ENCODE data around the gene AHRR.
A peak's percentile ranks its signal among the peaks of the same experiment; 100 is the strongest.

The AHRR gene

GRCh38 chr5:439636-440035, 118.1 kb downstream of the AHRR start:
- Histone ChIP-seq H3K36me3 (ENCODE audit: control insufficient read depth in 5 of 5, insufficient read depth in 5 of 5, low read length in 5 of 5) (no peaks in the 10 kb centered on the region), H3K4me1 (ENCODE audit: control insufficient read depth in 5 of 5, insufficient read depth in 5 of 5, low read length in 5 of 5) (peaks cover 4 to 26% (median 24%) of the 10 kb centered on the region in 5 donors), H3K9ac (ENCODE audit: low read length in 5 of 5) (no peak overlapping the region), H3K27ac (ENCODE audit: low read depth, low read length) (no peak overlapping the region), H3K9me3 (ENCODE audit: control insufficient read depth in 5 of 5, low read length in 5 of 5) (no peaks in the 10 kb centered on the region), H3K4me3 (ENCODE audit: low read depth in 1 of 5, low read length in 5 of 5) (no peak overlapping the region), H3K27me3 (ENCODE audit: control insufficient read depth in 5 of 5, insufficient read depth in 4 of 5, low read length in 5 of 5) (peaks cover 4 to 27% (median 18%) of the 10 kb centered on the region in 5 donors)

- no peak overlapping the region for H3K4me3 ChIP-seq (ENCODE audit: low read depth in 1 of 5, low read length in 5 of 5)
- H3K27me3 ChIP-seq (ENCODE audit: control insufficient read depth in 5 of 5, insufficient read depth in 4 of 5, low read length in 5 of 5), result peaks cover 4 to 21% (median 15%) of the 10 kb centered on the region in 5 donors
- no peaks in the 10 kb centered on the region for H3K9me3 ChIP-seq (ENCODE audit: control insufficient read depth in 5 of 5, low read length in 5 of 5)
- no peak overlapping the region for H3K27ac ChIP-seq (ENCODE audit: low read depth, low read length)
- peaks cover 0 to under 1% (median under 1%) of the 10 kb centered on the region in 5 donors for H3K36me3 ChIP-seq (ENCODE audit: control insufficient read depth in 5 of 5, insufficient read depth in 5 of 5, low read length in 5 of 5)
- no peak overlapping the region for H3K9ac ChIP-seq (ENCODE audit: low read length in 5 of 5)
- peaks cover 4 to 26% (median 24%) of the 10 kb centered on the region in 5 donors for H3K4me1 ChIP-seq (ENCODE audit: control insufficient read depth in 5 of 5, insufficient read depth in 5 of 5, low read length in 5 of 5)
Observed at GRCh38 chr5:440401-441201, 119.1 kb downstream of the AHRR start.

- Histone ChIP-seq H3K27ac (ENCODE audit: low read depth, low read length) (no peak overlapping the region), H3K9ac (ENCODE audit: low read length in 5 of 5) (peak overlapping the region in 1 of 5 donors; percentile 92), H3K27me3 (ENCODE audit: control insufficient read depth in 5 of 5, insufficient read depth in 4 of 5, low read length in 5 of 5) (peaks cover 4 to 12% (median 9%) of the 10 kb centered on the region in 5 donors), H3K4me1 (ENCODE audit: control insufficient read depth in 5 of 5, insufficient read depth in 5 of 5, low read length in 5 of 5) (peaks cover 4 to 26% (median 24%) of the 10 kb centered on the region in 5 donors), H3K9me3 (ENCODE audit: control insufficient read depth in 5 of 5, low read length in 5 of 5) (no peaks in the 10 kb centered on the region), H3K4me3 (ENCODE audit: low read depth in 1 of 5, low read length in 5 of 5) (peak overlapping the region in 4 of 5 donors; percentile 90 to 100 (median 98)), H3K36me3 (ENCODE audit: control insufficient read depth in 5 of 5, insufficient read depth in 5 of 5, low read length in 5 of 5) (peaks cover 0 to 11% (median 9%) of the 10 kb centered on the region in 5 donors)
Observed at GRCh38 chr5:441996-442334, 120.5 kb downstream of the AHRR start.

- H3K27me3 ChIP-seq (ENCODE audit: control insufficient read depth in 5 of 5, insufficient read depth in 4 of 5, low read length in 5 of 5), result peaks cover 1 to 7% (median 5%) of the 10 kb centered on the region in 5 donors
- H3K4me1 ChIP-seq (ENCODE audit: control insufficient read depth in 5 of 5, insufficient read depth in 5 of 5, low read length in 5 of 5), result peaks cover 4 to 26% (median 24%) of the 10 kb centered on the region in 5 donors
- H3K27ac ChIP-seq (ENCODE audit: low read depth, low read length), result peak within 1 kb of the TSS; percentile 69
- H3K9me3 ChIP-seq (ENCODE audit: control insufficient read depth in 5 of 5, low read length in 5 of 5), result no peaks in the 10 kb centered on the region
- peak within 1 kb of the TSS; percentile 94 to 100 (median 97) for H3K4me3 ChIP-seq (ENCODE audit: low read depth in 1 of 5, low read length in 5 of 5)
- peaks cover 0 to 17% (median 15%) of the 10 kb centered on the region in 5 donors for H3K36me3 ChIP-seq (ENCODE audit: control insufficient read depth in 5 of 5, insufficient read depth in 5 of 5, low read length in 5 of 5)
- peak within 1 kb of the TSS; percentile 90 to 99 (median 96) for H3K9ac ChIP-seq (ENCODE audit: low read length in 5 of 5)
Observed at GRCh38 chr5:442335-443238, 121.1 kb downstream of the AHRR start, which contains the start of gene EXOC3. EXOC3 (plus strand) TSS chr5:443176; CDS start chr5:446206, 3,030 bp downstream.

GRCh38 chr5:443239-444151, 122.0 kb downstream of the AHRR start:
- Histone ChIP-seq H3K4me3 (ENCODE audit: low read depth in 1 of 5, low read length in 5 of 5) (peak overlapping the region; percentile 94 to 100 (median 97)), H3K9ac (ENCODE audit: low read length in 5 of 5) (peak overlapping the region; percentile 90 to 99 (median 96)), H3K27me3 (ENCODE audit: control insufficient read depth in 5 of 5, insufficient read depth in 4 of 5, low read length in 5 of 5) (peaks cover 0 to 6% (median 3%) of the 10 kb centered on the region in 5 donors), H3K9me3 (ENCODE audit: control insufficient read depth in 5 of 5, low read length in 5 of 5) (no peaks in the 10 kb centered on the region), H3K36me3 (ENCODE audit: control insufficient read depth in 5 of 5, insufficient read depth in 5 of 5, low read length in 5 of 5) (peaks cover 0 to 26% (median 24%) of the 10 kb centered on the region in 5 donors), H3K4me1 (ENCODE audit: control insufficient read depth in 5 of 5, insufficient read depth in 5 of 5, low read length in 5 of 5) (peaks cover 7 to 35% (median 31%) of the 10 kb centered on the region in 5 donors), H3K27ac (ENCODE audit: low read depth, low read length) (peak overlapping the region; percentile 60)

- no peak overlapping the region for H3K27ac ChIP-seq (ENCODE audit: low read depth, low read length)
Observed at GRCh38 chr5:444226-444625, 122.7 kb downstream of the AHRR start.

GRCh38 chr5:445591-445990, 124.1 kb downstream of the AHRR start:
- Histone ChIP-seq H3K27me3 (ENCODE audit: control insufficient read depth in 5 of 5, insufficient read depth in 4 of 5, low read length in 5 of 5) (no peaks in the 10 kb centered on the region), H3K4me1 (ENCODE audit: control insufficient read depth in 5 of 5, insufficient read depth in 5 of 5, low read length in 5 of 5) (peaks cover 5 to 38% (median 35%) of the 10 kb centered on the region in 5 donors), H3K9ac (ENCODE audit: low read length in 5 of 5) (peak overlapping the region in 1 of 5 donors; percentile 7), H3K27ac (ENCODE audit: low read depth, low read length) (no peak overlapping the region), H3K36me3 (ENCODE audit: control insufficient read depth in 5 of 5, insufficient read depth in 5 of 5, low read length in 5 of 5) (peaks cover 8 to 43% (median 40%) of the 10 kb centered on the region in 5 donors), H3K4me3 (ENCODE audit: low read depth in 1 of 5, low read length in 5 of 5) (no peak overlapping the region), H3K9me3 (ENCODE audit: control insufficient read depth in 5 of 5, low read length in 5 of 5) (no peaks in the 10 kb centered on the region)

More at GRCh38 chr5:444226-444625, 122.7 kb downstream of the AHRR start:
- H3K9me3 ChIP-seq (ENCODE audit: control insufficient read depth in 5 of 5, low read length in 5 of 5), result no peaks in the 10 kb centered on the region
- H3K4me3 ChIP-seq (ENCODE audit: low read depth in 1 of 5, low read length in 5 of 5), result peak overlapping the region in 4 of 5 donors; percentile 95 to 100 (median 98)
- H3K4me1 ChIP-seq (ENCODE audit: control insufficient read depth in 5 of 5, insufficient read depth in 5 of 5, low read length in 5 of 5), result peaks cover 7 to 39% (median 35%) of the 10 kb centered on the region in 5 donors
- H3K27me3 ChIP-seq (ENCODE audit: control insufficient read depth in 5 of 5, insufficient read depth in 4 of 5, low read length in 5 of 5), result peaks cover 0 to 3% (median under 1%) of the 10 kb centered on the region in 5 donors
- H3K9ac ChIP-seq (ENCODE audit: low read length in 5 of 5), result peak overlapping the region; percentile 90 to 99 (median 96)
- peaks cover 0 to 33% (median 30%) of the 10 kb centered on the region in 5 donors for H3K36me3 ChIP-seq (ENCODE audit: control insufficient read depth in 5 of 5, insufficient read depth in 5 of 5, low read length in 5 of 5)

- H3K27ac ChIP-seq (ENCODE audit: low read depth, low read length), result no peak overlapping the region
- no peak overlapping the region for H3K4me3 ChIP-seq (ENCODE audit: low read depth in 1 of 5, low read length in 5 of 5)
- no peaks in the 10 kb centered on the region for H3K9me3 ChIP-seq (ENCODE audit: control insufficient read depth in 5 of 5, low read length in 5 of 5)
- no peaks in the 10 kb centered on the region for H3K27me3 ChIP-seq (ENCODE audit: control insufficient read depth in 5 of 5, insufficient read depth in 4 of 5, low read length in 5 of 5)
- peaks cover 15 to 43% (median 42%) of the 10 kb centered on the region in 5 donors for H3K36me3 ChIP-seq (ENCODE audit: control insufficient read depth in 5 of 5, insufficient read depth in 5 of 5, low read length in 5 of 5)
- H3K4me1 ChIP-seq (ENCODE audit: control insufficient read depth in 5 of 5, insufficient read depth in 5 of 5, low read length in 5 of 5), result peaks cover 5 to 36% (median 35%) of the 10 kb centered on the region in 5 donors
- H3K9ac ChIP-seq (ENCODE audit: low read length in 5 of 5), result peak overlapping the region in 1 of 5 donors; percentile 7
Observed at GRCh38 chr5:446066-446882, 124.8 kb downstream of the AHRR start.

Measured in subcutaneous abdominal adipose tissue (tissue), 5 donors.